Subcutaneous adipose tissue (tissue), 4 donors: ENCODE data around the gene AMACR. TPM values are rescaled to one million over a fixed set of nuclear protein-coding genes. Genes with fewer than 3 reads are reported as not detected.

Experiments
- CTCF ChIP-seq: fragments of 450-650 bp; IDR thresholded peaks from one replicate; pipeline ENCODE4 v1.5.1; 2016; ENCODE audit warnings: low read depth, mild to moderate bottlenecking, control low read depth, antibody characterized with exemption, moderate library complexity
- total RNA-seq, 4 donors: library from RNA; depleted of rRNA; stranded (reverse); fragments of >200 nt; gene quantifications; one replicate each; pipeline ENCODE4 v1.1.0, GENCODE V29; 2016

Gene AMACR
- total RNA-seq, 4 donors from 2014 or later: 5.1 to 15.4 (median 7.0) TPM

GRCh38 chr5:33978306-33978705 is 29.5 kb downstream of the AMACR start:
- no peak for TF ChIP-seq CTCF

GRCh38 chr5:33976307-33976706 is 31.5 kb downstream of the AMACR start:
- no peak for TF ChIP-seq CTCF

- TF ChIP-seq CTCF: no peak
These were observed 32.0 kb downstream of the AMACR start for GRCh38 chr5:33975852-33976251.

- TF ChIP-seq CTCF: no peak
These were observed 34.6 kb downstream of the AMACR start for GRCh38 chr5:33973271-33973670.

GRCh38 chr5:33969572-33970452 is 38.0 kb downstream of the AMACR start:
- TF ChIP-seq CTCF: no peak

- TF ChIP-seq CTCF: no peak
These were observed 39.4 kb downstream of the AMACR start for GRCh38 chr5:33968211-33969005.

- no peak for TF ChIP-seq CTCF
These were observed 41.0 kb downstream of the AMACR start for GRCh38 chr5:33966805-33967204.
